ENCODE data around the gene KDM6B.

KDM6B gene

GRCh38 chr17:7867881-7868329 is 33.9 kb downstream of the KDM6B start:
- no peak overlapping the region for H2AFZ ChIP-seq (ENCODE audit: low read length)
- H2BK120ac ChIP-seq (ENCODE audit: low read depth, low read length): no peak overlapping the region
- H4K91ac ChIP-seq (ENCODE audit: low read depth, low read length, poor library complexity): no peak overlapping the region
- H3K9me3 ChIP-seq (replicated peaks in 1 of 2; ENCODE audit: control insufficient read depth in 2 of 2, insufficient read depth in 1 of 2, low read depth in 1 of 2, low read length in 2 of 2): no peaks in the 10 kb centered on the region
- H3K18ac ChIP-seq (ENCODE audit: low read length): no peak overlapping the region
- H3K4me3 ChIP-seq (ENCODE audit: low read length in 2 of 2): no peak overlapping the region
- H3K27ac ChIP-seq (replicated peaks; ENCODE audit: low read length): no peak overlapping the region
- no peak overlapping the region for H2AK5ac ChIP-seq (ENCODE audit: low read depth, low read length)
- H3K27me3 ChIP-seq (ENCODE audit: control insufficient read depth in 3 of 3, insufficient read depth in 3 of 3, low read depth in 1 of 3, low read length in 3 of 3): no peaks in the 10 kb centered on the region
- no peak overlapping the region for H3K4me2 ChIP-seq (ENCODE audit: insufficient read depth, low read length, poor library complexity, severe bottlenecking)
- no peaks in the 10 kb centered on the region for H3K79me1 ChIP-seq (ENCODE audit: low read depth, low read length)
- H3K36me3 ChIP-seq (replicated peaks in 1 of 2; ENCODE audit: control insufficient read depth in 2 of 2, insufficient read depth in 2 of 2, low read length in 2 of 2): peaks cover 0 to 62% of the 10 kb centered on the region in 2 donors
- H2BK5ac ChIP-seq (ENCODE audit: low read length): no peak overlapping the region
- H4K8ac ChIP-seq (ENCODE audit: low read depth, low read length): no peak overlapping the region
- no peak overlapping the region for H2BK15ac ChIP-seq (ENCODE audit: low read length)
- no peak overlapping the region for H3K9ac ChIP-seq (ENCODE audit: low read depth, low read length, poor library complexity)
- DNase-seq (ENCODE audit: low spot score): no peak
- no peak overlapping the region for H3K14ac ChIP-seq (ENCODE audit: low read length)
- WGBS, 2 donors (ENCODE audit: extremely low coverage in 2 of 2, insufficient read length in 2 of 2, insufficient replicate concordance in 1 of 2): no CpG with 5 or more reads among the region's 5 CpGs
- no peak overlapping the region for H3K23ac ChIP-seq (ENCODE audit: low read depth, low read length, poor library complexity)
- no peak overlapping the region for H2BK12ac ChIP-seq (ENCODE audit: low read length)
- H3K4me1 ChIP-seq (ENCODE audit: control insufficient read depth in 2 of 2, insufficient read depth in 1 of 2, low read depth in 1 of 2, low read length in 2 of 2): no peaks in the 10 kb centered on the region
- no peak overlapping the region for H3K4ac ChIP-seq (ENCODE audit: low read length)

GRCh38 chr17:7873051-7873450 is 39.0 kb downstream of the KDM6B start:
- Histone ChIP-seq H2AK5ac (ENCODE audit: low read depth, low read length) (no peak overlapping the region), H3K9ac (ENCODE audit: low read depth, low read length, poor library complexity) (no peak overlapping the region), H2BK12ac (ENCODE audit: low read length) (no peak overlapping the region), H3K18ac (ENCODE audit: low read length) (no peak overlapping the region), H3K9me3 (replicated peaks in 1 of 2; ENCODE audit: control insufficient read depth in 2 of 2, insufficient read depth in 1 of 2, low read depth in 1 of 2, low read length in 2 of 2) (no peaks in the 10 kb centered on the region), H3K4me2 (ENCODE audit: insufficient read depth, low read length, poor library complexity, severe bottlenecking) (no peak overlapping the region), H3K27ac (replicated peaks; ENCODE audit: low read length) (no peak overlapping the region), H3K36me3 (replicated peaks in 1 of 2; ENCODE audit: control insufficient read depth in 2 of 2, insufficient read depth in 2 of 2, low read length in 2 of 2) (peaks cover 0 to 70% of the 10 kb centered on the region in 2 donors), H3K27me3 (ENCODE audit: control insufficient read depth in 3 of 3, insufficient read depth in 3 of 3, low read depth in 1 of 3, low read length in 3 of 3) (no peaks in the 10 kb centered on the region), H2BK120ac (ENCODE audit: low read depth, low read length) (no peak overlapping the region), H3K23ac (ENCODE audit: low read depth, low read length, poor library complexity) (no peak overlapping the region), H3K4me3 (ENCODE audit: low read length in 2 of 2) (no peak overlapping the region), H3K79me1 (ENCODE audit: low read depth, low read length) (no peaks in the 10 kb centered on the region), H4K91ac (ENCODE audit: low read depth, low read length, poor library complexity) (no peak overlapping the region), H2AFZ (ENCODE audit: low read length) (no peak overlapping the region), H2BK15ac (ENCODE audit: low read length) (no peak overlapping the region), H3K4ac (ENCODE audit: low read length) (no peak overlapping the region), H4K8ac (ENCODE audit: low read depth, low read length) (no peak overlapping the region), H2BK5ac (ENCODE audit: low read length) (no peak overlapping the region), H3K14ac (ENCODE audit: low read length) (no peak overlapping the region), H3K4me1 (ENCODE audit: control insufficient read depth in 2 of 2, insufficient read depth in 1 of 2, low read depth in 1 of 2, low read length in 2 of 2) (no peaks in the 10 kb centered on the region)
- no CpG with 5 or more reads among the region's 4 CpGs for WGBS, 2 donors (ENCODE audit: extremely low coverage in 2 of 2, insufficient read length in 2 of 2, insufficient replicate concordance in 1 of 2)
- DNase-seq (ENCODE audit: low spot score): no peak

- Histone ChIP-seq H2AK5ac (ENCODE audit: low read depth, low read length) (no peak overlapping the region), H3K36me3 (replicated peaks in 1 of 2; ENCODE audit: control insufficient read depth in 2 of 2, insufficient read depth in 2 of 2, low read length in 2 of 2) (peaks cover 3 to 89% of the 10 kb centered on the region in 2 donors), H3K4me1 (ENCODE audit: control insufficient read depth in 2 of 2, insufficient read depth in 1 of 2, low read depth in 1 of 2, low read length in 2 of 2) (no peaks in the 10 kb centered on the region), H2BK120ac (ENCODE audit: low read depth, low read length) (no peak overlapping the region), H3K18ac (ENCODE audit: low read length) (no peak overlapping the region), H2AFZ (ENCODE audit: low read length) (no peak overlapping the region), H2BK15ac (ENCODE audit: low read length) (no peak overlapping the region), H3K4me2 (ENCODE audit: insufficient read depth, low read length, poor library complexity, severe bottlenecking) (no peak overlapping the region), H2BK12ac (ENCODE audit: low read length) (no peak overlapping the region), H3K27ac (replicated peaks; ENCODE audit: low read length) (no peak overlapping the region), H3K9me3 (replicated peaks in 1 of 2; ENCODE audit: control insufficient read depth in 2 of 2, insufficient read depth in 1 of 2, low read depth in 1 of 2, low read length in 2 of 2) (no peaks in the 10 kb centered on the region), H2BK5ac (ENCODE audit: low read length) (no peak overlapping the region), H4K8ac (ENCODE audit: low read depth, low read length) (no peak overlapping the region), H3K79me1 (ENCODE audit: low read depth, low read length) (no peaks in the 10 kb centered on the region), H3K14ac (ENCODE audit: low read length) (no peak overlapping the region), H3K9ac (ENCODE audit: low read depth, low read length, poor library complexity) (no peak overlapping the region), H4K91ac (ENCODE audit: low read depth, low read length, poor library complexity) (no peak overlapping the region), H3K27me3 (ENCODE audit: control insufficient read depth in 3 of 3, insufficient read depth in 3 of 3, low read depth in 1 of 3, low read length in 3 of 3) (no peaks in the 10 kb centered on the region), H3K4me3 (ENCODE audit: low read length in 2 of 2) (no peak overlapping the region), H3K4ac (ENCODE audit: low read length) (no peak overlapping the region), H3K23ac (ENCODE audit: low read depth, low read length, poor library complexity) (no peak overlapping the region)
- no CpG with 5 or more reads among the region's 2 CpGs for WGBS, 2 donors (ENCODE audit: extremely low coverage in 2 of 2, insufficient read length in 2 of 2, insufficient replicate concordance in 1 of 2)
- DNase-seq (ENCODE audit: low spot score): no peak
Measured at GRCh38 chr17:7875804-7876370, 41.9 kb downstream of the KDM6B start.

GRCh38 chr17:7878234-7878633 is 44.2 kb downstream of the KDM6B start:
- no peak overlapping the region for H4K91ac ChIP-seq (ENCODE audit: low read depth, low read length, poor library complexity)
- no peak overlapping the region for H3K23ac ChIP-seq (ENCODE audit: low read depth, low read length, poor library complexity)
- H3K27ac ChIP-seq (replicated peaks; ENCODE audit: low read length): no peak overlapping the region
- no peak overlapping the region for H3K9ac ChIP-seq (ENCODE audit: low read depth, low read length, poor library complexity)
- peaks cover 0 to 3% (median 0%) of the 10 kb centered on the region in 3 experiments for H3K27me3 ChIP-seq (ENCODE audit: control insufficient read depth in 3 of 3, insufficient read depth in 3 of 3, low read depth in 1 of 3, low read length in 3 of 3)
- peaks cover 6 to 94% of the 10 kb centered on the region in 2 donors for H3K36me3 ChIP-seq (replicated peaks in 1 of 2; ENCODE audit: control insufficient read depth in 2 of 2, insufficient read depth in 2 of 2, low read length in 2 of 2)
- H3K4me2 ChIP-seq (ENCODE audit: insufficient read depth, low read length, poor library complexity, severe bottlenecking): no peak overlapping the region
- no peak overlapping the region for H3K18ac ChIP-seq (ENCODE audit: low read length)
- H3K4ac ChIP-seq (ENCODE audit: low read length): no peak overlapping the region
- no peak overlapping the region for H2AK5ac ChIP-seq (ENCODE audit: low read depth, low read length)
- H2BK120ac ChIP-seq (ENCODE audit: low read depth, low read length): no peak overlapping the region
- no CpG with 5 or more reads among the region's 7 CpGs for WGBS, 2 donors (ENCODE audit: extremely low coverage in 2 of 2, insufficient read length in 2 of 2, insufficient replicate concordance in 1 of 2)
- no peak overlapping the region for H2BK5ac ChIP-seq (ENCODE audit: low read length)
- H3K4me3 ChIP-seq (ENCODE audit: low read length in 2 of 2): no peak overlapping the region
- H2BK12ac ChIP-seq (ENCODE audit: low read length): no peak overlapping the region
- H3K79me1 ChIP-seq (ENCODE audit: low read depth, low read length): no peaks in the 10 kb centered on the region
- H3K14ac ChIP-seq (ENCODE audit: low read length): no peak overlapping the region
- no peak for DNase-seq (ENCODE audit: low spot score)
- H3K9me3 ChIP-seq (replicated peaks in 1 of 2; ENCODE audit: control insufficient read depth in 2 of 2, insufficient read depth in 1 of 2, low read depth in 1 of 2, low read length in 2 of 2): no peaks in the 10 kb centered on the region
- H4K8ac ChIP-seq (ENCODE audit: low read depth, low read length): no peak overlapping the region
- H3K4me1 ChIP-seq (ENCODE audit: control insufficient read depth in 2 of 2, insufficient read depth in 1 of 2, low read depth in 1 of 2, low read length in 2 of 2): no peaks in the 10 kb centered on the region
- no peak overlapping the region for H2AFZ ChIP-seq (ENCODE audit: low read length)
- H2BK15ac ChIP-seq (ENCODE audit: low read length): no peak overlapping the region
